Kidney (tissue), 14 donors: ENCODE measurements around the gene LASP1. TPM values are rescaled to one million over a fixed set of nuclear protein-coding genes. Genes with fewer than 3 reads are reported as not detected.

Source experiments
- DNase-seq, 5 donors: peaks; one replicate each; pipeline ENCODE4 v3.0.0-alpha.2; 2013 to 2020
- FAIRE-seq: peaks from 2 replicates; lab custom pipeline; 2012; peaks lifted over from hg19 to GRCh38; lab: Jason Lieb, UNC
- H3K27ac ChIP-seq, 2 donors: one replicate each; pipeline ENCODE4 v1.7.0; 2013; ENCODE audit warnings: low read depth in 2 of 2, low read length in 2 of 2, inconsistent platforms in 1 of 2
- H3K27me3 ChIP-seq: one replicate; pipeline ENCODE4 v1.7.1; 2013; ENCODE audit warnings: low read length, inconsistent platforms; ENCODE audit not compliant: control insufficient read depth, insufficient read depth
- H3K36me3 ChIP-seq, 3 donors: one replicate each; pipeline versions ENCODE4 v1.7.0 to v1.7.1; 2013; ENCODE audit warnings: low read length in 3 of 3, control low read depth in 1 of 3, inconsistent platforms in 1 of 3; ENCODE audit not compliant: insufficient read depth in 3 of 3, control insufficient read depth in 2 of 3
- H3K4me1 ChIP-seq, 3 donors: one replicate each; pipeline versions ENCODE4 v1.7.0 to v1.7.1; 2013; ENCODE audit warnings: low read length in 3 of 3, inconsistent platforms in 1 of 3, low read depth in 1 of 3; ENCODE audit not compliant: control insufficient read depth in 2 of 3, insufficient read depth in 2 of 3
- H3K4me3 ChIP-seq, 3 donors: one replicate each; pipeline versions ENCODE4 v1.7.0 to v1.8.1; 2013; ENCODE audit warnings: low read length in 3 of 3, control low read depth in 1 of 3, inconsistent platforms in 1 of 3
- H3K9ac ChIP-seq, 3 donors: one replicate each; pipeline versions ENCODE4 v1.7.0 to v1.7.1; 2013; ENCODE audit warnings: low read length in 3 of 3, control low read depth in 1 of 3, inconsistent platforms in 1 of 3
- H3K9me3 ChIP-seq, 3 donors: one replicate each; pipeline versions ENCODE4 v1.7.0 to v1.7.1; 2013; ENCODE audit warnings: low read length in 3 of 3, control low read depth in 1 of 3, inconsistent platforms in 1 of 3; ENCODE audit not compliant: control insufficient read depth in 2 of 3, insufficient read depth in 1 of 3
- CTCF ChIP-seq: IDR thresholded peaks from 3 replicates; pipeline ENCODE4 v1.5.1; 2012; ENCODE audit warnings: mild to moderate bottlenecking, moderate library complexity, borderline replicate concordance; ENCODE audit not compliant: insufficient read depth; ENCODE audit errors: extremely low read depth
- intact Hi-C: fragments of 100-400 bp; cut with DNase I; formaldehyde crosslinking; loops from one replicate; pipeline ENCODE4 v1.11.1; 2022
- polyA plus RNA-seq: library from polyadenylated mRNA; stranded (reverse); fragments of 350-450 nt; fragmentation: Illumina TruSeq; extraction: RNeasy Lipid Tissue Mini Kit (QIAGEN cat#74804); gene quantifications from one replicate; pipeline ENCODE4 v1.2.3, GENCODE V29; 2014; ENCODE audit warnings: low read depth, low replicate concordance; ENCODE audit not compliant: insufficient read depth
- total RNA-seq: library from RNA; stranded (reverse); fragmentation: NEBNext Ultra II Directional; extraction: Animal tissue kit (Norgen Biotek cat#: 25700); gene quantifications from one replicate; pipeline ENCODE4 v1.2.1, GENCODE V29; 2021
- donor health status: control.
- donor health status: control.
- donor health status: control.
- donor health status: control.
- donor health status: control.
- donor health status: DM: yes; HTN: yes; CAD: no.
- donor health status: Normal renal cell carcinoma (clear cell type).

The LASP1 gene
- total and polyA plus RNA-seq, 2 donors from 2014 or later, result 62.5 to 138 TPM

GRCh38 chr17:38872671-38873385 is 3.0 kb downstream of the LASP1 start:
- no peaks in the 10 kb centered on the region for H3K9me3 ChIP-seq
- FAIRE-seq (no peak), DNase-seq (no peak)
- peak overlapping the region in 1 of 2 donors; percentile 59 for H3K27ac ChIP-seq
- peak overlapping the region in 1 of 3 donors; percentile 94 for H3K4me3 ChIP-seq
- H3K27me3 ChIP-seq, result no peaks in the 10 kb centered on the region
- peaks cover 0 to 5% (median 0%) of the 10 kb centered on the region in 3 donors for H3K36me3 ChIP-seq
- no peak for TF ChIP-seq CTCF
- peak overlapping the region in 1 of 3 donors; percentile 84 for H3K9ac ChIP-seq
- H3K4me1 ChIP-seq, result peaks cover 0 to 55% (median 55%) of the 10 kb centered on the region in 3 donors
- intact Hi-C loops, result no loop called here

- H3K9ac ChIP-seq, result peak overlapping the region in 1 of 3 donors; percentile 46
- H3K4me3 ChIP-seq, result peak overlapping the region in 1 of 3 donors; percentile 18
Observed at GRCh38 chr17:38873640-38874380, 4.0 kb downstream of the LASP1 start.

More at GRCh38 chr17:38873640-38874380, 4.0 kb downstream of the LASP1 start:
- Histone ChIP-seq H3K27ac (no peak overlapping the region), H3K9me3 (no peaks in the 10 kb centered on the region), H3K4me1 (peaks cover 0 to 54% (median 46%) of the 10 kb centered on the region in 3 donors), H3K36me3 (peaks cover 0 to 10% (median 6%) of the 10 kb centered on the region in 3 donors), H3K27me3 (no peaks in the 10 kb centered on the region)
- no peak for TF ChIP-seq CTCF
- intact Hi-C loops, result no loop called here
- no peak for DNase-seq
- FAIRE-seq, result no peak
